Astrocyte (in vitro differentiated cells and primary cell): ENCODE results near the gene TCP1.

ENCODE experiments used
- CTCF ChIP-seq: IDR thresholded peaks from 2 replicates; pipeline ENCODE4 v1.5.1; 2011; ENCODE audit warnings: low read depth, mild to moderate bottlenecking, inconsistent platforms, low read length, moderate library complexity; ENCODE audit not compliant: insufficient read depth
- EZH2 ChIP-seq: IDR thresholded peaks from 2 replicates; pipeline ENCODE4 v1.6.1; 2012; ENCODE audit warnings: mild to moderate bottlenecking, low read length, inconsistent platforms; ENCODE audit not compliant: insufficient read depth

GRCh38 chr6:159761873-159762680 lies 27.3 kb downstream of the TCP1 start, which contains the start of gene ACAT2:
- no peak for TF ChIP-seq CTCF
- no peak for TF ChIP-seq EZH2
